H1 (cell line): ENCODE results near the gene KCND3. TPM values are rescaled to one million over a fixed set of nuclear protein-coding genes. Genes with fewer than 3 reads are reported as not detected.

Experiments
- CTCF ChIA-PET: fragments of 300-600 bp; sonication (Branson Sonifier 250); formaldehyde crosslinking; loops from one replicate; lab custom pipeline; 2021; ENCODE audit not compliant: partially characterized antibody; lab: Charles Lee
- POLR2A ChIA-PET: fragments of 300-600 bp; sonication (Branson Sonifier 250); formaldehyde crosslinking; loops from one replicate; lab custom pipeline; 2021; ENCODE audit warnings: inconsistent platforms; ENCODE audit not compliant: partially characterized antibody; lab: Charles Lee
- DNase-seq, 2 experiments: peaks; one replicate each; pipeline versions ENCODE4 v3.0.0 to v3.0.0-alpha.2; 2010 to 2022; ENCODE audit warnings: low spot score in 2 of 2, low read depth in 1 of 2, mixed read lengths in 1 of 2
- FAIRE-seq: peaks from 2 replicates; lab custom pipeline; 2011; peaks lifted over from hg19 to GRCh38; lab: Jason Lieb, UNC
- H2AFZ ChIP-seq: 2 replicates; pipeline ENCODE4 v1.8.1; 2012; ENCODE audit warnings: low read length, inconsistent platforms
- H2AK5ac ChIP-seq: 2 replicates; pipeline ENCODE4 v1.6.1; 2013; ENCODE audit warnings: low read depth, low read length
- H2BK120ac ChIP-seq: replicated peaks from 2 replicates; pipeline ENCODE3; 2013; ENCODE audit warnings: low read depth, low read length, inconsistent platforms
- H2BK12ac ChIP-seq: 2 replicates; pipeline ENCODE4 v1.6.1; 2013; ENCODE audit warnings: low read depth, low read length
- H2BK15ac ChIP-seq: 2 replicates; pipeline ENCODE4 v1.6.1; 2013; ENCODE audit warnings: low read length
- H2BK20ac ChIP-seq: 2 replicates; pipeline ENCODE4 v1.6.1; 2013; ENCODE audit warnings: low read length
- H2BK5ac ChIP-seq: 2 replicates; pipeline ENCODE4 v1.6.1; 2013; ENCODE audit warnings: low read depth, low read length
- H3K14ac ChIP-seq: 2 replicates; pipeline ENCODE4 v1.6.1; 2013; ENCODE audit warnings: inconsistent platforms; ENCODE audit not compliant: insufficient read length
- H3K18ac ChIP-seq: 2 replicates; pipeline ENCODE4 v1.6.1; 2013; ENCODE audit warnings: low read length; ENCODE audit errors: extremely low read depth
- H3K23ac ChIP-seq: 2 replicates; pipeline ENCODE4 v1.6.1; 2013; ENCODE audit warnings: inconsistent platforms; ENCODE audit not compliant: insufficient read length
- H3K23me2 ChIP-seq: 2 replicates; pipeline ENCODE4 v1.6.1; 2013; ENCODE audit warnings: low read depth, low read length
- H3K27ac ChIP-seq: 2 replicates; pipeline ENCODE4 v1.6.1; 2011; ENCODE audit warnings: low read depth, low read length, inconsistent platforms
- H3K27me3 ChIP-seq, 4 experiments: replicated peaks in 1 of 4; 1 replicate in 1 of 4; 2 replicates in 3 of 4; pipeline versions ENCODE4 v1.6.1 to v1.8.1; 2011 to 2013; ENCODE audit warnings: low read length in 3 of 4, mild to moderate bottlenecking in 3 of 4, inconsistent platforms in 2 of 4, mixed read lengths in 2 of 4, moderate library complexity in 1 of 4; ENCODE audit not compliant: control insufficient read depth in 3 of 4, insufficient read depth in 3 of 4; ENCODE audit errors: extremely low read depth in 1 of 4
- H3K36me3 ChIP-seq, 4 experiments: 2 replicates each; pipeline versions ENCODE4 v1.6.1 to v1.8.1; 2011 to 2013; ENCODE audit warnings: mild to moderate bottlenecking in 4 of 4, low read length in 3 of 4, moderate library complexity in 2 of 4, control low read depth in 1 of 4, inconsistent platforms in 1 of 4; ENCODE audit not compliant: insufficient read depth in 4 of 4, control insufficient read depth in 2 of 4
- H3K4ac ChIP-seq: replicated peaks from 2 replicates; pipeline ENCODE3; 2013; ENCODE audit warnings: low read length, low read depth, mixed read lengths, inconsistent platforms; ENCODE audit not compliant: insufficient read length
- H3K4me1 ChIP-seq, 4 experiments: replicated peaks in 1 of 4; 1 replicate in 1 of 4; 2 replicates in 3 of 4; pipeline versions ENCODE4 v1.6.1 to v1.8.1; 2011 to 2013; ENCODE audit warnings: low read length in 3 of 4, inconsistent platforms in 2 of 4, mixed read lengths in 1 of 4; ENCODE audit not compliant: insufficient read depth in 4 of 4, control insufficient read depth in 3 of 4
- H3K4me2 ChIP-seq, 2 experiments: 2 replicates each; pipeline versions ENCODE4 v1.6.1 to v1.8.1; 2011 to 2013; ENCODE audit warnings: low read depth in 2 of 2, low read length in 2 of 2, control low read depth in 1 of 2, inconsistent platforms in 1 of 2, mild to moderate bottlenecking in 1 of 2; ENCODE audit not compliant: insufficient read depth in 1 of 2
- H3K4me3 ChIP-seq, 4 experiments: fragments of 200-600, 300-600 bp in 1 of 4; sonication (generic), shearing (Covaris generic), sonication (Bioruptor Twin) in 1 of 4; 2 replicates each; pipeline versions ENCODE4 v1.5.1 to v1.8.1; 2011 to 2016; ENCODE audit warnings: low read length in 4 of 4, low read depth in 3 of 4, control low read depth in 2 of 4, inconsistent platforms in 2 of 4, mild to moderate bottlenecking in 2 of 4, mixed read lengths in 1 of 4, moderate library complexity in 1 of 4; ENCODE audit not compliant: insufficient read depth in 2 of 4; ENCODE audit errors: extremely low read depth in 1 of 4
- H3K56ac ChIP-seq: replicated peaks from 2 replicates; pipeline ENCODE3; 2013; ENCODE audit warnings: low read depth, mild to moderate bottlenecking, mixed read lengths, low read length, inconsistent platforms; ENCODE audit not compliant: insufficient read length
- H3K79me1 ChIP-seq: 2 replicates; pipeline ENCODE4 v1.6.1; 2013; ENCODE audit warnings: low read depth, low read length, control low read depth
- H3K79me2 ChIP-seq, 2 experiments: 2 replicates each; pipeline versions ENCODE4 v1.6.1 to v1.8.1; 2012 to 2013; ENCODE audit warnings: low read length in 2 of 2, mild to moderate bottlenecking in 2 of 2, inconsistent platforms in 1 of 2; ENCODE audit not compliant: insufficient read depth in 2 of 2, control insufficient read depth in 1 of 2
- H3K9ac ChIP-seq, 4 experiments: replicated peaks in 1 of 4; 1 replicate in 1 of 4; 2 replicates in 3 of 4; pipeline versions ENCODE4 v1.6.1 to v1.8.1; 2011 to 2013; ENCODE audit warnings: low read depth in 3 of 4, low read length in 3 of 4, control low read depth in 2 of 4, mild to moderate bottlenecking in 2 of 4, moderate library complexity in 2 of 4, inconsistent platforms in 1 of 4; ENCODE audit errors: extremely low read depth in 1 of 4
- H3K9me3 ChIP-seq, 2 experiments: 2 replicates each; pipeline versions ENCODE4 v1.6.1 to v1.8.1; 2012 to 2013; ENCODE audit warnings: mild to moderate bottlenecking in 2 of 2, moderate library complexity in 2 of 2, control low read depth in 1 of 2, inconsistent platforms in 1 of 2, low read depth in 1 of 2, low read length in 1 of 2, mixed read lengths in 1 of 2; ENCODE audit not compliant: insufficient read depth in 2 of 2
- H4K20me1 ChIP-seq, 2 experiments: replicated peaks in 1 of 2; 2 replicates each; pipeline versions ENCODE3 to v1.8.1; 2011 to 2013; ENCODE audit warnings: inconsistent platforms in 2 of 2, low read length in 2 of 2, mild to moderate bottlenecking in 1 of 2; ENCODE audit not compliant: insufficient read depth in 2 of 2, control insufficient read depth in 1 of 2
- H4K5ac ChIP-seq: 2 replicates; pipeline ENCODE4 v1.6.1; 2013; ENCODE audit warnings: low read length, low read depth, mixed read lengths, inconsistent platforms; ENCODE audit not compliant: insufficient read length
- H4K8ac ChIP-seq: 2 replicates; pipeline ENCODE4 v1.8.0; 2013; ENCODE audit warnings: mild to moderate bottlenecking, moderate library complexity, low read length, inconsistent platforms; ENCODE audit not compliant: insufficient read depth; ENCODE audit errors: extremely low read depth
- H4K91ac ChIP-seq: replicated peaks from 2 replicates; pipeline ENCODE3; 2013; ENCODE audit warnings: low read length, mixed read lengths, inconsistent platforms; ENCODE audit not compliant: insufficient read length
- EGR1 ChIP-seq: IDR thresholded peaks from 2 replicates; pipeline ENCODE4 v1.6.1; 2011; ENCODE audit warnings: low read depth, low read length, borderline replicate concordance
- EZH2 ChIP-seq: fragments of 200-600 bp; sonication (generic); IDR thresholded peaks from 2 replicates; pipeline ENCODE4 v1.7.1; 2012; ENCODE audit warnings: low read depth, mild to moderate bottlenecking, moderate library complexity, low read length, inconsistent platforms; ENCODE audit not compliant: severe bottlenecking
- HDAC6 ChIP-seq: IDR thresholded peaks from one replicate; pipeline ENCODE4 v1.7.1; 2012; ENCODE audit warnings: low read depth, mild to moderate bottlenecking, inconsistent platforms, low read length, moderate library complexity
- JUN ChIP-seq: IDR thresholded peaks from 2 replicates; pipeline ENCODE4 v1.6.1; 2011; ENCODE audit warnings: low read depth, mild to moderate bottlenecking, improper control_type of control experiment, low read length
- KDM4A ChIP-seq: IDR thresholded peaks from one replicate; pipeline ENCODE4 v1.7.1; 2012; ENCODE audit warnings: low read depth, mild to moderate bottlenecking, moderate library complexity, low read length, inconsistent platforms; ENCODE audit not compliant: severe bottlenecking
- MAFK ChIP-seq: IDR thresholded peaks from 2 replicates; pipeline ENCODE4 v1.6.1; 2012; ENCODE audit warnings: low read depth, mild to moderate bottlenecking, improper control_type of control experiment, low read length
- PHF8 ChIP-seq: fragments of 200-600 bp; sonication (generic); conservative IDR thresholded peaks from 2 replicates; pipeline ENCODE4 v1.7.1; 2012; ENCODE audit warnings: low read depth, mild to moderate bottlenecking, inconsistent platforms, low read length, moderate library complexity
- RAD21 ChIP-seq, 2 experiments: IDR thresholded peaks in 1 of 2; conservative IDR thresholded peaks in 1 of 2; 2 replicates each; pipeline ENCODE4 v1.6.1; 2011; ENCODE audit warnings: low read depth in 2 of 2, low read length in 2 of 2, improper control_type of control experiment in 1 of 2, inconsistent platforms in 1 of 2, mild to moderate bottlenecking in 1 of 2, moderate library complexity in 1 of 2
- RNF2 ChIP-seq: fragments of 200-900, 300-1000 bp; sonication (generic); IDR thresholded peaks from 2 replicates; pipeline ENCODE4 v1.7.1; 2016; ENCODE audit warnings: borderline replicate concordance, low read depth, mild to moderate bottlenecking, antibody characterized with exemption, low read length; ENCODE audit not compliant: poor library complexity, severe bottlenecking; ENCODE audit errors: missing control alignments
- SIX5 ChIP-seq: IDR thresholded peaks from 2 replicates; pipeline ENCODE4 v1.6.1; 2011; ENCODE audit warnings: mild to moderate bottlenecking, low read depth, low read length
- TBP ChIP-seq: IDR thresholded peaks from 2 replicates; pipeline ENCODE4 v1.6.1; 2011; ENCODE audit warnings: low read depth, low read length, improper control_type of control experiment
- TCF12 ChIP-seq: IDR thresholded peaks from 2 replicates; pipeline ENCODE4 v1.6.1; 2011; ENCODE audit warnings: low read depth, mild to moderate bottlenecking, low read length
- WGBS, 2 experiments: shearing (Covaris generic) in 1 of 2; methylation state at CpG; one replicate each; pipeline versions ENCODE4 v1.1.6 to v1.1.7; 2013 to 2015; ENCODE audit warnings: low lambda C conversion rate in 2 of 2, mixed read lengths in 2 of 2, inconsistent platforms in 1 of 2, low coverage in 1 of 2, missing lambda C conversion rate in 1 of 2; ENCODE audit not compliant: insufficient replicate concordance in 2 of 2, insufficient coverage in 1 of 2, insufficient read length in 1 of 2; ENCODE audit errors: extremely low coverage in 1 of 2, missing lambda C conversion rate in 1 of 2; 5-methylcytosine and 5-hydroxymethylcytosine counted together
- polyA plus RNA-seq, 7 experiments: library from polyadenylated mRNA; depleted of rRNA in 3 of 7; stranded (reverse) in 5 of 7; unstranded in 2 of 7; fragments of >200 nt in 5 of 7; fragments of 200-250 nt in 2 of 7; gene quantifications; 1 replicate in 5 of 7; 2 replicates in 1 of 7; 4 replicates in 1 of 7; pipeline versions ENCODE4 v1.2.1 to v1.2.3, GENCODE V29; 2011 to 2013; ENCODE audit warnings: missing spikeins in 2 of 7, mixed read lengths in 2 of 7
- total RNA-seq: library from RNA; stranded (reverse); fragmentation: NEBNext Ultra II Directional; extraction: Animal tissue kit (Norgen Biotek cat#: 25700); gene quantifications from 2 replicates; pipeline ENCODE4 v1.2.1, GENCODE V29; 2021

Gene KCND3
- total and polyA plus RNA-seq, 2 of the 8 experiments (the other 6 are each of a cell fraction or from before 2014, with no cell fraction given), result 0.14 to 0.48 TPM

DNA sequence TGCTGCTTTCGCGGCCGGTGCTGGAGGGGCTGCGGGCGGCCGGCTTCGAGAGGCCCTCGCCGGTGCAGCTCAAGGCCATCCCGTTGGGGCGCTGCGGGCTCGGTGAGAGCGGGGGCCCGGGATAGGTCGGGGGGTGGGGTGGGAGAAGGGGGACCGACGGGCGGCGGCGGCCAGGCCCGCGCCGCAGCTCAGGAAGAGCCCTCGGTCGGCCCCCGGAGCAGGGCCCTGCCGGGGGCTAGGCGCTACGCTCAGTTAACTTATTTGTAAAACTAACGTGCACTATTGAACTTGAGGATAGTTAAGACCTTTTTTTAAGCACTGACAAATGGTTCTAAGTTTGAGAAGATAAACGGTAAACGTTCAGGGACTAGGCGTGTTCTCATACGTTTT is 233.3 kb downstream of the KCND3 start:
- Histone ChIP-seq H3K27me3 (no peaks in the 10 kb centered on the region), H3K4me1 (peaks cover 0 to 3% (median 0%) of the 10 kb centered on the region in 4 experiments; a peak in 1 of 7 replicates), H3K27ac (peak overlapping the region; percentile 86; the same call in 1 of the 2 replicates), H4K8ac (peak overlapping the region; percentile 93; the same call in 1 of the 2 replicates), H4K20me1 (no peaks in the 10 kb centered on the region), H3K9ac (peak overlapping the region; percentile 82 to 97 (median 96); a peak in 6 of 7 replicates), H2BK12ac (no peak overlapping the region), H3K4ac (no peak overlapping the region), H3K14ac (no peak overlapping the region), H2AFZ (no peak overlapping the region; the same call in 1 of the 2 replicates), H3K4me2 (peak overlapping the region; percentile 91 to 92), H3K23ac (no peak overlapping the region), H3K36me3 (peaks cover 4 to 32% (median 10%) of the 10 kb centered on the region in 4 experiments; a peak in 7 of 8 replicates), H3K23me2 (0 out of 2 replicates have a peak, but pooled peaks cover 2% of the 10 kb centered on the region), H3K79me2 (peaks cover 3 to 32% of the 10 kb centered on the region in 2 experiments; a peak in 3 of 4 replicates), H4K5ac (peak overlapping the region; percentile 61), H3K79me1 (peaks cover 2% of the 10 kb centered on the region; the same call in 1 of the 2 replicates), H3K18ac (peak overlapping the region; percentile 62; the same call in 1 of the 2 replicates), H2AK5ac (no peak overlapping the region), H2BK120ac (no peak overlapping the region), H2BK20ac (no peak overlapping the region), H3K4me3 (peak overlapping the region; percentile 89 to 93 (median 91)), H2BK15ac (no peak overlapping the region), H4K91ac (peak overlapping the region; percentile 71), H2BK5ac (peak overlapping the region; percentile 57; the same call in 1 of the 2 replicates), H3K56ac (peak overlapping the region; percentile 73), H3K9me3 (no peaks in the 10 kb centered on the region)
- no peak for DNase-seq
- CTCF ChIA-PET, result interaction anchor here (0.9 to 40.4 kb wide), 6 partner anchors 11 to 275 kb away, joined by 3 to 1070 read pairs (median 16); partner anchors contain the start of gene INKA2
- POLR2A ChIA-PET, result interaction anchor here (0.9 to 4.3 kb wide), 10 partner anchors 9 to 248 kb away, joined by 3 to 47 read pairs (median 6); partner anchors contain the start of gene INKA2
- WGBS, 2 experiments, result 2% methylated on average over 25 of the region's 35 CpGs; no CpG with 5 or more reads in 1 of the 2 experiments
- no peak for FAIRE-seq
- no peak for TF ChIP-seq TCF12
- TF ChIP-seq EZH2, result no peak
- TF ChIP-seq KDM4A, result no peak
- no peak for TF ChIP-seq EGR1
- TF ChIP-seq HDAC6, result no peak
- no peak for TF ChIP-seq SIX5
- TF ChIP-seq RNF2, result no peak
- TF ChIP-seq PHF8, result no peak
- no peak for TF ChIP-seq MAFK
- no peak for TF ChIP-seq JUN
- no peak for TF ChIP-seq RAD21 (IDR thresholded peaks at IDR 0.05 in 1 of 2, conservative IDR thresholded peaks at IDR 0.05 in 1 of 2; ENCODE audit: low read depth in 2 of 2, low read length in 2 of 2)
- no peak for TF ChIP-seq TBP
